ENCODE data around the gene MAPKAPK2.

Gene MAPKAPK2

DNA sequence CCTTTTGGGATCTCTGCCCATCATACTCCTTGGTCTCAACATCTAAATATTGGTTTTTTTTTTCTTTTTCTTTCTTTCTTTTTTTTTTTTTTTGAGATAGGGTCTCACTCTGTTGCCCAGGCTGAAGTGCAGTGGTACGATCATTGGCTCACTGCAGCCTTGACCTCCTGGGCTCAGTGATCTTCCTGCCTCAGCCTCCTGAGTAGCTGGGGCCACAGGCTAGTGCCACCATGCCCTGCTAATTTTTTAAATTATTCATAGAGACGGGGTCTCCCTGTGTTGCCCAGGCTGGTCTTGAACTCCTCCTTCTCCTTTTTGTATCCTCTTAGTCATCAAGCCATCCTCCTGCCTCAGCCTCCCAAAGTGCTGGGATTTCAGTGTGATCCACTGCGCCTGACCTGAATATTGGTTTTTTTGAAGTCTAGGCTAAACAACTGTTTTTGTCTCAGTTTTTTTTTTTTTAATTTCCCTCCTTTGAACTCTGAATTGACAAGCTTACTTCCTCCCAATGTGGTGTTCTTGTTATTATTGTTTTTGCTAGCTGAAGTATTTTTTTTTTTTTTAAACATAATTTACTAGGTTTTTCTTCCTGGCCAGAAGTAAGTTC lies 30.9 kb downstream of the MAPKAPK2 start:
- no peak overlapping the region for H3K27ac ChIP-seq (ENCODE audit: extremely low read depth, low read depth, low read length)

DNA sequence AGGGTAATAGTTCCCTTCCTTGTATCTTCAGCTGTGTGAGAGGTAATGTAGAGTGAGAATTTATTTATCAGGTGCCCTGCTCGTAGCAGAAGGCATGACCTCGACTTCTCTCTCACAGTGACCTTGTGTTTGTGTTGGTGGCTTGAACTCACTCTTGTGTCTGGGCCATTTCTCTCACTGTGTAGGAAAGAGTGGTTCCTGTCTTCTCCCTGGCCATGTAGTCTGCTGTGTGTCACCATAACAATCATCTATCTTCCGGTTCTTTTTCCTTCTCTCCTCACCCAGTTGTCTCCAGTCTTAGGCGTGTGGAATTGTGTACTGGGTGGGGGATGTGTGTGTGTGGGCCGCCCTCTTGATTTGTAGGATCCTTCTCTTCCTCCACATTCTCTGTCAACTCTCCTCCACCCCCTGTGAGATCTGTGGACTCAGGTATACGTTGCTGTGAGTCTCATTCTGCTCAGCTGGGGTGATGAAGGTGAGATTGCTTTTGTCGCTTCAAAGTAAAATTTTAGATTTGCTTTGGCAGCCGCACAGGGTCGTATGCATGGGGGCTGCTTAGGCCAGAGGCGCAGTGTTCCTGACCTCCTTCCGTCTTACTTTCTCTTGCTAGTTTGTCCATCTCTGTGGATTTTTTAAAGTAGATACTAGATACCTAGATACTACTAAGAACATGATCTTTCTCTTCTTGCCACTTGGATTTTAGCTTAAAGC lies 31.6 kb downstream of the MAPKAPK2 start:
- ChIA-PET CTCF (interaction anchor here (8.2 kb wide), 1 partner anchor 9 kb away, joined by 62 read pairs; no protein-coding TSS in a partner anchor), POLR2A (no interaction called here)
- Histone ChIP-seq H3K9me3 (ENCODE audit: control insufficient read depth, insufficient read depth, low read depth, low read length) (no peaks in the 10 kb centered on the region), H3K4me1 (ENCODE audit: control insufficient read depth, insufficient read depth, low read length) (peaks cover 7% of the 10 kb centered on the region; the same call in 1 of the 2 replicates), H3K36me3 (ENCODE audit: control insufficient read depth in 2 of 2, insufficient read depth in 1 of 2, low read length in 2 of 2) (no peaks in the 10 kb centered on the region), H3K27ac (ENCODE audit: extremely low read depth, low read depth, low read length) (no peak overlapping the region), H3K4me3 (ENCODE audit: low read depth, low read length) (no peak overlapping the region)
- no peak for TF ChIP-seq ZSCAN16 (tag by site-specific recombination; IDR thresholded peaks at IDR 0.05)
- TF ChIP-seq ZFHX2 (tag by site-specific recombination; conservative IDR thresholded peaks at IDR 0.05): 0 out of 2 replicates have a peak, but pooled peaks have one; percentile 20
- peak; percentile 61 for TF ChIP-seq EGR2 (tag by site-specific recombination; IDR thresholded peaks at IDR 0.05; ENCODE audit: low read depth)

More for the DNA sequence above, 30.9 kb downstream of the MAPKAPK2 start:
- no peaks in the 10 kb centered on the region for H3K9me3 ChIP-seq (ENCODE audit: control insufficient read depth, insufficient read depth, low read depth, low read length)
- TF ChIP-seq, protein P1, sequence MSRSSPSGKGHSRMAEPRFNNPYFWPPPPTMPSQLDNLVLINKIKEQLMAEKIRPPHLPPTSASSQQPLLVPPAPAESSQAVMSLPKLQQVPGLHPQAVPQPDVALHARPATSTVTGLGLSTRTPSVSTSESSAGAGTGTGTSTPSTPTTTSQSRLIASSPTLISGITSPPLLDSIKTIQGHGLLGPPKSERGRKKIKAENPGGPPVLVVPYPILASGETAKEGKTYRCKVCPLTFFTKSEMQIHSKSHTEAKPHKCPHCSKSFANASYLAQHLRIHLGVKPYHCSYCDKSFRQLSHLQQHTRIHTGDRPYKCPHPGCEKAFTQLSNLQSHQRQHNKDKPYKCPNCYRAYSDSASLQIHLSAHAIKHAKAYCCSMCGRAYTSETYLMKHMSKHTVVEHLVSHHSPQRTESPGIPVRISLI (tag by site-specific recombination; IDR thresholded peaks at IDR 0.05): no peak
- TF ChIP-seq SETDB1 (IDR thresholded peaks at IDR 0.05; ENCODE audit: insufficient read length, low read length): no peak
- peak; percentile 87 for TF ChIP-seq ZNF121 (tag by site-specific recombination; IDR thresholded peaks at IDR 0.05)
- CTCF ChIA-PET: interaction anchor here (1.3 to 8.2 kb wide), 4 partner anchors 10 to 197 kb away, joined by 3 to 62 read pairs (median 4); no protein-coding TSS in a partner anchor
- POLR2A ChIA-PET: interaction anchor here (0.7 kb wide), 1 partner anchor 120 kb away, joined by 6 read pairs; no protein-coding TSS in a partner anchor
- H3K4me1 ChIP-seq (ENCODE audit: control insufficient read depth, insufficient read depth, low read length): peaks cover 7% of the 10 kb centered on the region; the same call in 1 of the 2 replicates
- no peaks in the 10 kb centered on the region for H3K36me3 ChIP-seq (ENCODE audit: control insufficient read depth in 2 of 2, insufficient read depth in 1 of 2, low read length in 2 of 2)
- no peak overlapping the region for H3K4me3 ChIP-seq (ENCODE audit: low read depth, low read length)

DNA sequence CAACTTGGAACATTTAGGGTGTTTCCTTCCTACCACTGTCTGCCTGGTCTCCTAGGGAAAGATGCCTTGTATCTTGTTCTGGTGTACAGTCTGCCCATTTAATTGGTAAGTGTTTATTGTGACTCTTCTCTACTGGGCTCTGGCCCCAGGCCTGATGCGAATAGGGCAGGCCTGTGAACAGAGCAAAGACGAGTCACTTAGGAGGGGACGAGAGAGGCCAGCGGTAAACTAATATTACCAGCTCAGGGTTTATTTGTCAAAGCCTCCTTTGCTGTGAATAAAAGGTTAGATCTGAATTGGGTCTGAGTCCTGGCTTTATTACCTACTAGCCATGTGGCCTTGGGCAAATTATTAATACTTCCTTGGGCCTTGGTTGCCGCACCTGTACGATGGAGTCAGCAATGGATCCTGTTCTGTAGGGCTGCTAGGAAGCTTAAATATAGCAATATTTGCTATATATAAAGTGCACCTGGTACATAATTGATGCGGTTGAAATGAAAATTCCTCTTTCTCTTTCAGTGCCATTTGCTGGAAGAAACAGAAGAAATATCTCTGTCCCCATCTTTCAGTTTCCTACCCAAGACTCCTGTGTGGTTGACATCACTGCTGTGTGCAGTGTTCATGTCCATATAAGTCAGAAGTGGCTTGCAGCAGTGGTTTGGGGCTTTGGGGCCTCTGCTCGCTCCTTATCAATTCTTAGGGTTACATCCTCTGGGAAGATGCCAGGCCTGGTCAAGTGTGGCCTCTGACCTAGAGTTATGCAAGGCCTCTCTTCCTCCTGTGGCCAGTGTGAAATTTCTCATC lies 32.4 kb downstream of the MAPKAPK2 start:
- H3K36me3 ChIP-seq (ENCODE audit: control insufficient read depth in 2 of 2, insufficient read depth in 1 of 2, low read length in 2 of 2): no peaks in the 10 kb centered on the region
- H3K4me3 ChIP-seq (ENCODE audit: low read depth, low read length): no peak overlapping the region
- POLR2A ChIA-PET: no interaction called here
- no peak overlapping the region for H3K27ac ChIP-seq (ENCODE audit: extremely low read depth, low read depth, low read length)
- H3K4me1 ChIP-seq (ENCODE audit: control insufficient read depth, insufficient read depth, low read length): peaks cover 7% of the 10 kb centered on the region; the same call in 1 of the 2 replicates
- H3K9me3 ChIP-seq (ENCODE audit: control insufficient read depth, insufficient read depth, low read depth, low read length): no peaks in the 10 kb centered on the region
- CTCF ChIA-PET: interaction anchor here (8.2 kb wide), 1 partner anchor 8 kb away, joined by 62 read pairs; no protein-coding TSS in a partner anchor
- TF ChIP-seq ZNF423 (tag by site-specific recombination; IDR thresholded peaks at IDR 0.05) (no peak), ZNF521 (tag by site-specific recombination; IDR thresholded peaks at IDR 0.05) (no peak), ZNF510 (tag by site-specific recombination; IDR thresholded peaks at IDR 0.05; ENCODE audit: insufficient replicate concordance) (no peak), GFI1B (tag by site-specific recombination; IDR thresholded peaks at IDR 0.05) (no peak), ZNF596 (tag by site-specific recombination; IDR thresholded peaks at IDR 0.05) (no peak), ZNF560 (tag by site-specific recombination; IDR thresholded peaks at IDR 0.05; ENCODE audit: borderline replicate concordance) (no peak), ZNF311 (tag by site-specific recombination; IDR thresholded peaks at IDR 0.05; ENCODE audit: borderline replicate concordance) (no peak), ZNF341 (tag by site-specific recombination; IDR thresholded peaks at IDR 0.05; ENCODE audit: low read depth) (no peak), ZNF530 (tag by site-specific recombination; IDR thresholded peaks at IDR 0.05; ENCODE audit: low read depth) (no peak), ZNF19 (tag by site-specific recombination; IDR thresholded peaks at IDR 0.05; ENCODE audit: low read depth) (no peak)
- TF ChIP-seq, protein P2, sequence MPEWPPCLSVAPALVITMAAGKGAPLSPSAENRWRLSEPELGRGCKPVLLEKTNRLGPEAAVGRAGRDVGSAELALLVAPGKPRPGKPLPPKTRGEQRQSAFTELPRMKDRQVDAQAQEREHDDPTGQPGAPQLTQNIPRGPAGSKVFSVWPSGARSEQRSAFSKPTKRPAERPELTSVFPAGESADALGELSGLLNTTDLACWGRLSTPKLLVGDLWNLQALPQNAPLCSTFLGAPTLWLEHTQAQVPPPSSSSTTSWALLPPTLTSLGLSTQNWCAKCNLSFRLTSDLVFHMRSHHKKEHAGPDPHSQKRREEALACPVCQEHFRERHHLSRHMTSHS (tag by site-specific recombination; IDR thresholded peaks at IDR 0.05): no peak
- TF ChIP-seq, protein P3, sequence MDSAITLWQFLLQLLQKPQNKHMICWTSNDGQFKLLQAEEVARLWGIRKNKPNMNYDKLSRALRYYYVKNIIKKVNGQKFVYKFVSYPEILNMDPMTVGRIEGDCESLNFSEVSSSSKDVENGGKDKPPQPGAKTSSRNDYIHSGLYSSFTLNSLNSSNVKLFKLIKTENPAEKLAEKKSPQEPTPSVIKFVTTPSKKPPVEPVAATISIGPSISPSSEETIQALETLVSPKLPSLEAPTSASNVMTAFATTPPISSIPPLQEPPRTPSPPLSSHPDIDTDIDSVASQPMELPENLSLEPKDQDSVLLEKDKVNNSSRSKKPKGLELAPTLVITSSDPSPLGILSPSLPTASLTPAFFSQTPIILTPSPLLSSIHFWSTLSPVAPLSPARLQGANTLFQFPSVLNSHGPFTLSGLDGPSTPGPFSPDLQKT (IDR thresholded peaks at IDR 0.05; ENCODE audit: borderline replicate concordance, low read depth, low read length): no peak
- TF ChIP-seq, protein P4, sequence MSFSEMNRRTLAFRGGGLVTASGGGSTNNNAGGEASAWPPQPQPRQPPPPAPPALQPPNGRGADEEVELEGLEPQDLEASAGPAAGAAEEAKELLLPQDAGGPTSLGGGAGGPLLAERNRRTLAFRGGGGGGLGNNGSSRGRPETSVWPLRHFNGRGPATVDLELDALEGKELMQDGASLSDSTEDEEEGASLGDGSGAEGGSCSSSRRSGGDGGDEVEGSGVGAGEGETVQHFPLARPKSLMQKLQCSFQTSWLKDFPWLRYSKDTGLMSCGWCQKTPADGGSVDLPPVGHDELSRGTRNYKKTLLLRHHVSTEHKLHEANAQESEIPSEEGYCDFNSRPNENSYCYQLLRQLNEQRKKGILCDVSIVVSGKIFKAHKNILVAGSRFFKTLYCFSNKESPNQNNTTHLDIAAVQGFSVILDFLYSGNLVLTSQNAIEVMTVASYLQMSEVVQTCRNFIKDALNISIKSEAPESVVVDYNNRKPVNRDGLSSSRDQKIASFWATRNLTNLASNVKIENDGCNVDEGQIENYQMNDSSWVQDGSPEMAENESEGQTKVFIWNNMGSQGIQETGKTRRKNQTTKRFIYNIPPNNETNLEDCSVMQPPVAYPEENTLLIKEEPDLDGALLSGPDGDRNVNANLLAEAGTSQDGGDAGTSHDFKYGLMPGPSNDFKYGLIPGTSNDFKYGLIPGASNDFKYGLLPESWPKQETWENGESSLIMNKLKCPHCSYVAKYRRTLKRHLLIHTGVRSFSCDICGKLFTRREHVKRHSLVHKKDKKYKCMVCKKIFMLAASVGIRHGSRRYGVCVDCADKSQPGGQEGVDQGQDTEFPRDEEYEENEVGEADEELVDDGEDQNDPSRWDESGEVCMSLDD (tag by site-specific recombination; IDR thresholded peaks at IDR 0.05): no peak

All from HEK293 (cell line).